Ectodermal cell (in vitro differentiated cells): ENCODE data around the gene PPIL6.

Source experiments
- H3K27ac ChIP-seq: 2 replicates; pipeline ENCODE4 v1.7.0; 2013; ENCODE audit warnings: mild to moderate bottlenecking, low read depth, low read length; ENCODE audit not compliant: insufficient read depth, poor library complexity, severe bottlenecking
- H3K27me3 ChIP-seq: 2 replicates; pipeline ENCODE4 v1.7.0; 2013; ENCODE audit warnings: mild to moderate bottlenecking, low read length; ENCODE audit not compliant: insufficient read depth, control insufficient read depth, poor library complexity, severe bottlenecking
- H3K36me3 ChIP-seq: one replicate; pipeline ENCODE4 v1.7.0; 2013; ENCODE audit warnings: low read length; ENCODE audit not compliant: control insufficient read depth, insufficient read depth
- H3K4me1 ChIP-seq: one replicate; pipeline ENCODE4 v1.7.0; 2013; ENCODE audit warnings: low read length; ENCODE audit not compliant: control insufficient read depth, insufficient read depth
- H3K4me3 ChIP-seq: 2 replicates; pipeline ENCODE4 v1.7.0; 2013; ENCODE audit warnings: low read depth, low read length, control low read depth; ENCODE audit not compliant: insufficient read depth
- H3K9me3 ChIP-seq: 2 replicates; pipeline ENCODE4 v1.7.0; 2013; ENCODE audit warnings: mild to moderate bottlenecking, low read length, moderate library complexity; ENCODE audit not compliant: control insufficient read depth
- WGBS, 2 experiments: methylation state at CpG; one replicate each; pipeline ENCODE4 v1.1.7; 2013; ENCODE audit warnings: missing lambda C conversion rate in 2 of 2; 5-methylcytosine and 5-hydroxymethylcytosine counted together

PPIL6 gene

DNA sequence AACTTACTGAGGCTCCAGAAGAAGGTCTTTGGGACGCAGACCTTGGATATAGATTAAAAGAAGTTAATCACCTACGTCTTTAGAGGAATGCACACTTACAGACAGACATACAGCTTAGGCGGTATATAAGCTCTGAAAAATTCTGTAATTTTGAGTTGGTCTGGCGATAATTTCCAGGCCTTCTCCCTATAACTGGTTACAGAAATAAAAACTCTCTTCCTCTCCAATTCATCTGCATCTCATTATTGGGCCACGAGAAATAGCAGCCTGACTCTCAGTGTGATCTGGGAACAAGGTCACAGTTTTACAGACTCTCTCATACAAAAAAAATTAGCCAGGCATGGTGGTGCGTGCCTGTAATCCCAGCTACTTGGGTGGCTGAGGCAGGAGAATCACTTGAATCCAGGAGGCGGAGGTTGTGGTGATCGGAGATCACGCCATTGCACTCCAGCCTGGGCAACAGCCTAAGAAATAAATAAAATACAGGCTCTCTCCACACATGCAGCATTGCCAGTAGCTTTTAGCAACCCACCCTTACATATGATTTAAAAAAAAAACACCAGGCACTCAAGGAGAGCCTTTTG is 37.9 kb upstream of the PPIL6 start:
- 80 to 84% methylated on average over 8 to 9 of the region's 9 CpGs for WGBS, 2 experiments
- peaks cover 25% of the 10 kb centered on the region for H3K4me1 ChIP-seq
- H3K36me3 ChIP-seq: peaks cover 35% of the 10 kb centered on the region

DNA sequence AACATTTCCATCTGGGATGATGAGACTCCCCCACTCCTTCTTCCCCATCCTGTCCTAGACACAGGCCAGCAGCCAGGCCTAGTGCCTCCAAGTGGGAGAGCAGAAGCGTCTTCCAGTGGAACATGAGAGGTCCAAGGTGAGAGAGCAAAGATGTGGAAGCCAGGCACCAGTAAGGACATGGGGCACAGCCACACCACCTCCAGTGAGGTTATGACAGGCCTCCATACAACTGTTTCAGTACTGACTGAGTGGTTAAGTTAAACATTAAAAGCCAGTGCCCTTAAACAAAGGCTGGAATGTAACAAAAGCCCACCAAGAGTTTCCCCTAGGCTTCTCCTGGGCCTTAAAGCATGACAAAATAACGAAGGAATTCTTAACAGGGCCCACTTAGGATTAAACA is 37.3 kb upstream of the PPIL6 start:
- 43 to 53% methylated on average over 2 of the region's 2 CpGs for WGBS, 2 experiments
- peaks cover 40% of the 10 kb centered on the region for H3K36me3 ChIP-seq
- H3K27ac ChIP-seq: peak overlapping the region; percentile 20

More for the DNA sequence above, 37.9 kb upstream of the PPIL6 start:
- no peaks in the 10 kb centered on the region for H3K27me3 ChIP-seq
- peak overlapping the region; percentile 20 for H3K27ac ChIP-seq
- H3K4me3 ChIP-seq: no peak overlapping the region
- H3K9me3 ChIP-seq: no peaks in the 10 kb centered on the region

DNA sequence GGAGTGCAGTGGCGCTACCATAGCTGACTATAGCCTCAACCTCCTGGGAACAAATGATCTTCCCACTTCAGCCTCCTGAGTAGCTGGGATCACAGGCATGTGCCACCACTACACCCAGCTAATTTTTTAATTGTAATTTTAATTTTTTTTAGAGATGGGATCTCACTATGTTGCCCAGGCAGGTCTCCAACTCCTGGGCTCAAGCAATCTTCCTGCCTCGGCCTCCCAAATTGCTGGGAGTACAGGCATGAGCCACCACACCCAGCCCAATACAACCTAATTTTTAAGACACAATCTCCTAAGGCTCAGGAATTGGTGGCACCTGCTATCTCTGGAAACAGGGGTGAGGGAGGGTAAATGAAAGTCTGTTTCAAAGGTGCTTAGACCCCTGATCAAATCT is 36.8 kb upstream of the PPIL6 start:
- H3K27me3 ChIP-seq: no peaks in the 10 kb centered on the region
- WGBS, 2 experiments: 93 to 97% methylated on average over 2 of the region's 2 CpGs
- peaks cover 24% of the 10 kb centered on the region for H3K4me1 ChIP-seq
- no peak overlapping the region for H3K27ac ChIP-seq
- no peaks in the 10 kb centered on the region for H3K9me3 ChIP-seq
- H3K4me3 ChIP-seq: no peak overlapping the region
- peaks cover 46% of the 10 kb centered on the region for H3K36me3 ChIP-seq

More for the DNA sequence above, 37.3 kb upstream of the PPIL6 start:
- H3K27me3 ChIP-seq: no peaks in the 10 kb centered on the region
- H3K4me1 ChIP-seq: peaks cover 25% of the 10 kb centered on the region
- H3K9me3 ChIP-seq: no peaks in the 10 kb centered on the region
- no peak overlapping the region for H3K4me3 ChIP-seq

DNA sequence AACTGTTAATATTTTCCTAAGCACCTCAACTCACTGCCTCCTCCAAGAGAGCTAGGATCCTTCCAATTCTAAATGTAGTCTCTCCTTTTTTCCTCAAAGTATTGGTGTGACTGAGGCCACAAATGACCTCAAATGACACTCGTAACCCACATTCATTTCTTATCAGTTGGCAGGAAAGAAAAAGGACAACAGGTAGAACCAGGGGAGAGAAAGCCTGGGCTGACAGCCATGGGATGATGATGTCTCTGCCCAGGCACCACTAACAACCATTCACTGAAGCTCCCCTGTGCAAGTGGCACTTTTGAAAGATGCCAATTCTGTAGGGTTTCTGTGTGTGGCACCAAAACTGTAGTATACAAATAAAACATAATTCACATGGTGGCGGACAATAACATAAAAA is 35.2 kb upstream of the PPIL6 start:
- Histone ChIP-seq H3K9me3 (no peaks in the 10 kb centered on the region), H3K4me3 (no peak overlapping the region), H3K27me3 (no peaks in the 10 kb centered on the region), H3K27ac (no peak overlapping the region), H3K4me1 (peaks cover 10% of the 10 kb centered on the region), H3K36me3 (peaks cover 49% of the 10 kb centered on the region)
- 91 to 96% methylated on average over 2 of the region's 2 CpGs for WGBS, 2 experiments

DNA sequence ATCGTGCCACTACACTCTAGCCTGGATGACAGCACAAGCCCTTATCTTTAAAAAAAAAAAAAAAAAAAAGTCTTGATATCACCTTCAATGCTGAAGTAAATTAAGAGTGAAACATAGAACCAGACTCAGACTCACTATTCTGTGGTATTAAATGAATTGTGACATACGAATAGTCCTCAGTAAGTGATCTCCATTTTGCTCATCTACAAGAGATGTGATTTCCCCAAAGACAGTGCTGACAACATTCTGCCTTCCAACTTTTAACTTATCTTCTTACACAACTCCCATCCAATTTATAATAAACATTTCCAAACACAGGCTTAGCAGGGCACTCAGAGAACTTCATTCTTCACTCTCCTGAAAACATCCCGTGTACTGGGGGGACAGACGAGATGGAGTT is 34.6 kb upstream of the PPIL6 start:
- 94 to 95% methylated on average over 4 of the region's 4 CpGs for WGBS, 2 experiments
- Histone ChIP-seq H3K27ac (no peak overlapping the region), H3K27me3 (no peaks in the 10 kb centered on the region), H3K36me3 (peaks cover 49% of the 10 kb centered on the region), H3K9me3 (no peaks in the 10 kb centered on the region), H3K4me3 (no peak overlapping the region), H3K4me1 (peaks cover 9% of the 10 kb centered on the region)

DNA sequence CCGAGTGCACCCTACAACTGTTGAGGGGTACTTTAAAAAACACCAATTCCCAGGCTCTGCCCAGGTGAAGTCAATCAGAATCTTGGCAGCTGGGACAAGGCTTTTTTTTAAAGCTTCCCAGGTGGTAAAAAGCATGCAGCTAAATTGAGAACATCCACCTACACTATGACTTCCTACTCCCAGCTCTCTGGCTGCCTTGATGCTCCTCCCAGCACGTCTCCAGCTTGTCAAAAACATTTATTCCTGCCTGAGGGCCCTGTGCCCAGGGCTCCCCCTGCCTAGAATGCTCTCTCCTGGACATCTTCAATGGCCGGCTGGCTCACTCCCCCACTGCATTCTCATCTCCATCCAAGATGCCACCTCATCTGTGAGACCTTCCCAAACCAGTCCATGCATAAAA is 32.7 kb upstream of the PPIL6 start:
- Histone ChIP-seq H3K9me3 (no peaks in the 10 kb centered on the region), H3K36me3 (peaks cover 47% of the 10 kb centered on the region), H3K27me3 (no peaks in the 10 kb centered on the region), H3K27ac (no peak overlapping the region), H3K4me1 (peaks cover 9% of the 10 kb centered on the region), H3K4me3 (no peak overlapping the region)
- WGBS, 2 experiments: 92 to 96% methylated on average over 3 of the region's 3 CpGs

DNA sequence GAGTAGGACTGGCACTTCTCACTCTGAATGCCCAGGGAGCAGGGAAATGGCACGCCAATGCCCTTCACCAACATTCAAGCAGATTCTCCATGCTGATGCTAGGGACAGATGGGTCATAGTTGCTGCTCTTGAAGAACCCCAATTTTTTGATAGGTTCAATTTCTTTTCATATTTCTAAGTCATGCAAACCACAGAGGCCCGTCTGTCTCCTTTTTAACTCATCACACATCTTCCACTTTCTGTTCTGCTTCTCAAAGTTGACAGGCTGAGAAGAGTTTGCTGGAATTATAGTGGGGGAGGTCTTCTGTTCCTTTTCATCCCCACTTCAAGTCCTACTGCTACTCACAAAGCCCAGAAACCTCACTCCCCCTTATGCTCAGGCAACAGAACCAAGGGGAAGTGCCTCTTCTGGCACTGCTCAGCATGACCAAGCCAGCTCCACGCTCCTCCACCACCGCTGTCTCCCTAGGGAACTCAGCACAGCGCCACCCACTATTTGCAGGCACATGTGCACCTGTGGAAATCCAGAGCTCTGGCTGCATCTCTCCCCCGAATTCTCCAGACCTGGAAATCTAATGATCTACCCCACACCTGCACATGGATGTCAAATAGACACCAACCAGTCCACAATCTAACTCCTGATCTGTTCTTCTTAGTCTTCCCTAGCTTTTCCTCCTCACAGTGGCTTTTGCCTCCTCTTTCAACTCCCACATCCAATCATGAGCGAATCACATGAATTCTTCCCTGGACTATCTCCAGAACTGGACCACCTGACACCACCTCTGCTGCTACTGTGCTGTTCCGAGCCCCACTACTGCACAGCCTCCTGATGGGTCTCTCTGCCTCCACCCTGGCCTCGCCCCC is 31.9 kb upstream of the PPIL6 start:
- no peaks in the 10 kb centered on the region for H3K27me3 ChIP-seq
- H3K9me3 ChIP-seq: no peaks in the 10 kb centered on the region
- 93 to 94% methylated on average over 9 of the region's 9 CpGs for WGBS, 2 experiments
- peaks cover 2% of the 10 kb centered on the region for H3K4me1 ChIP-seq
- no peak overlapping the region for H3K4me3 ChIP-seq
- H3K27ac ChIP-seq: no peak overlapping the region
- H3K36me3 ChIP-seq: peaks cover 53% of the 10 kb centered on the region

DNA sequence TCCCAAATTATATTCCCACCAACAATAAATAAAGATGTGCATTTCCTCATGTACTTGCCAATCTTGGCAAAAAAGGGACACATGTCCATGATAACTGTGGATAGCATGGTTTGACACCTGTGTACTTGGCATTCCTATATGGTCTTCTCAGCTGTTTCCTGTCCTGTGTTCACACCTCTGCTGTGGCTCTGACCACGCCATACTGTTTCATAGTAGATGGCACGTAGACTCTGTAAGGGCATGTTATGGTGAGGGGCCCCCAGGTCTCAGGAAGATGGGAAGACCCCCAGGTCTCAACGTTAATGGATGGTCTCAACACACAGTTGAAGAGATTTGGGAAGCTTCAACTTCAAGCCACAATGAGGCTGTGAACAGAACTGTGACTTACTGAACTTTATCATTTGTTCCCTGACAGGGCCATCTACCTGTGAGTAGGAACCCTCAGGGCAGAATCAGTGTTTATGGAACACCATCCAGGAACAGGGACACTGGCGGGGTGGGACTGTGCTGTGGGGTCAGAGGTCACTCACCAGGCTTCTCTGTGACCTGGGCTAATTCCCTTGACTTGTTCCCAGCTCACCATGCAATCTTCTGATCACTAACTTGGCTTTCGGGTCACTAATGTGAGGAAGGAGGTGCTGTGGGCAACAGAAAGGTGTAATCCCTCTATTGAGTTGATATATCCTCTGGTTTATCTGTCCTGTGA is 30.8 kb upstream of the PPIL6 start:
- Histone ChIP-seq H3K27ac (no peak overlapping the region), H3K36me3 (peaks cover 52% of the 10 kb centered on the region), H3K27me3 (no peaks in the 10 kb centered on the region), H3K4me1 (no peaks in the 10 kb centered on the region), H3K4me3 (no peak overlapping the region), H3K9me3 (no peaks in the 10 kb centered on the region)
- WGBS, 2 experiments: 93 to 94% methylated on average over 5 of the region's 5 CpGs

DNA sequence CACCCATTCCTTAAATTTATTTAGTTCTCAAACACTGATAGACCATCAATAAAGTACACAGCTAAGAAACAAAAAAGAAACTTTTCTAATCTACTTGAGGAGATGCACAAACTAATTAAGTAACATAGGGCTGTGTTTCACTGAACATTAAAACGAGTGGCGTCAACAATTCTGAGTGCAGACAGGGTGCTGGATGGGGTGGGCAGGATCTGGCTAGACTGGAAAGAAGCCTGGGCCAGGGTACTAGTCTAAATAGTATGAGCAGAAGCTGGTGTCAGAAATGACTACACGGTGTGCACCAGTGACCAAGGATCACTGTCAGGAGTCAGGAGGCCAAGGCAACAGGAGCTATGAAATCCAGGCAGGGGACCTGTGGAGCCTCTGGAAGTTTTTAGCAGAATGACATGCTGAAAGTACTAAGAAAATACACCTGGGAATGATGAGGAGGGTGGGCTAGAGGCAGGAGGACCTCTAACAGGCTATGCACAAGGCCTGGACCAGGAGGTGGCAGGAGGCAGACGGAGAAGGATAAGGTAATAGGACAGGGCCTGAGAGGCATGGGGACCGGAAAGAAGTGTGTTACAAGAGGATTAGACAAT is 29.3 kb upstream of the PPIL6 start:
- H3K4me1 ChIP-seq: no peaks in the 10 kb centered on the region
- WGBS, 2 experiments: 95 to 96% methylated on average over 5 of the region's 5 CpGs
- H3K36me3 ChIP-seq: peaks cover 56% of the 10 kb centered on the region
- no peak overlapping the region for H3K27ac ChIP-seq
- no peaks in the 10 kb centered on the region for H3K27me3 ChIP-seq
- H3K9me3 ChIP-seq: no peaks in the 10 kb centered on the region
- no peak overlapping the region for H3K4me3 ChIP-seq

DNA sequence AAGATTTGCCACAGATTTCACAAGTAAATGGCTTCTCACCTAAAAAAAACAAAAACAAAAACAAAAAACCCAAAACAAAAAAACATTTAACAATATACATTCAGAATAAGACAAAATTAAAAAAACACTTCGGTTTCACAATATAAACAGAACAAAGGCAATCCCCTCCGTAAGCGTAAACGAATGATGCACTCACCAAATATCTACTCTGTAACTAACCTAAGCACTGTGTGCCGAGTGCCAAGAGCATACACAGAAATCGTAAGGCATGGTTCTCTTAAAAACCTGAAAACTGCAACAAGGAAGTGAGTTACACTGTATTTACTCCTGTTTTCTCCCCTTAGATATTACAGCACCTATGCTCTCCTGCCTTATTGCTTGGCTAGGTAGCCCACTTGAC is 27.3 kb upstream of the PPIL6 start:
- Histone ChIP-seq H3K4me3 (no peak overlapping the region), H3K36me3 (peaks cover 48% of the 10 kb centered on the region), H3K27me3 (no peaks in the 10 kb centered on the region), H3K9me3 (no peaks in the 10 kb centered on the region), H3K4me1 (no peaks in the 10 kb centered on the region), H3K27ac (no peak overlapping the region)
- 96% methylated on average over 6 of the region's 6 CpGs for WGBS, 2 experiments
